Loucy (cell line): ENCODE results near the gene TMCO6.

ENCODE experiments used
- CTCF ChIP-seq: fragments of 200-600 bp; sonication (generic); conservative IDR thresholded peaks from 2 replicates; pipeline ENCODE4 v1.5.1; 2014; ENCODE audit warnings: mild to moderate bottlenecking, antibody characterized with exemption, low read length
- EZH2phosphoT487 ChIP-seq: fragments of 200-600 bp; IDR thresholded peaks from 2 replicates; pipeline ENCODE4 v1.6.1; 2018; ENCODE audit warnings: antibody characterized with exemption, mild to moderate bottlenecking, moderate library complexity, borderline replicate concordance

GRCh38 chr5:140630292-140631035 is 8.8 kb upstream of the TMCO6 start:
- TF ChIP-seq CTCF (no peak), EZH2phosphoT487 (no peak)
